Measurements from ENCODE around the gene ATXN2L.

Gene ATXN2L

GRCh38 chr16:28821874-28822519 lies 802 bp upstream of the ATXN2L start:
- Mint-ChIP-seq H3K27ac (peak overlapping the region; percentile 95), H3K36me3 (ENCODE audit: low read depth) (peaks cover 40% of the 10 kb centered on the region), H3K27me3 (ENCODE audit: low read depth, poor library complexity) (peaks cover 4% of the 10 kb centered on the region), H3K4me3 (peak overlapping the region; percentile 90), H3K4me1 (peaks cover 46% of the 10 kb centered on the region), H3K9me3 (no peaks in the 10 kb centered on the region)
- DNase-seq: no peak
- TF ChIP-seq CTCF (IDR thresholded peaks at IDR 0.05): no peak

GRCh38 chr16:28823291-28823872 lies 583 bp downstream of the ATXN2L start:
- Mint-ChIP-seq H3K27me3 (ENCODE audit: low read depth, poor library complexity) (peaks cover 4% of the 10 kb centered on the region), H3K27ac (no peak overlapping the region), H3K9me3 (no peaks in the 10 kb centered on the region), H3K4me1 (peaks cover 46% of the 10 kb centered on the region), H3K36me3 (ENCODE audit: low read depth) (peaks cover 54% of the 10 kb centered on the region), H3K4me3 (peak overlapping the region; percentile 99)
- TF ChIP-seq CTCF (IDR thresholded peaks at IDR 0.05): no peak
- peak; percentile 54 for DNase-seq

DNA sequence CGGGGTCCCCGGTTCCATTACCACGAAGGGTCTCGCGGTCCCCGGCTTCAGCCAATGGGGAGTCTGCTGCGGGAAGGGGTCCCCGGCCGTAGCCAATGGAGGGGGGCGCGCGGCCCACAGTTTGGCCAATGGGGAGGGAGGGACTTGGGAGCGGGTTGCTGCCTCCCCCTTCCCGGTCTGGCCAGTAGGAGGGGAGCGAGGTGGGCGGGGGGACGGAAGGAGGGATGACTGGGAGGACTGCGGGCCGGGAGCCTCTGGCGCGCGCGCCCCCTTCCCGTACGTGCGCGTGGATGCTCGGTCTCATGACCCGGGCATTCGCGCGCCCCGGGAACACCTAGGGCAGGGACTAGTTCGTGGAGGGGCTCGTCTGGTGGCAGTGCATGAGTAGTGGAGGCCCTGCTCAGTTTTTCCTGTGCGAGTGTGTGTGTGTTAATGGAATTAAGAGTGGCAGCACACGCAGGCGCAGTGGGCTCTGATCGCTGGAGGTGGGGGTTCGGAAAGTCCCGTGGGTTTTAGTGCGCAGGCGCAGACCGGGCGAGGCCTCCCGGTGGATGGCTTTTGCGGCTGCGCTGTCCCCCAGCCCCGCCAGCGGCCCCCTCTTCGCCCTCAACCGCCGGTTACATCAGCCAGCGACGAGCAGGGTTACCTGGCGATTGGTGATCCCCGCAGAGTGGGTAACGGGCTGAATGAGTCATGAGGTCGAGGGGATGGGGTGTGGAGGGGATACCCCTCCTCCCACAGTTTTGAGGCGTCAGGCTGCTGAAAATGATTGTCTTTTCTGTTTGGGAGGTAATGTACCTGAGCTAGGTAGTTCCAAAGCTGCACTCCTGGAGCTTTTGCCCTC lies 1.3 kb downstream of the ATXN2L start:
- Mint-ChIP-seq H3K4me1 (peaks cover 43% of the 10 kb centered on the region), H3K27me3 (ENCODE audit: low read depth, poor library complexity) (peaks cover 4% of the 10 kb centered on the region), H3K36me3 (ENCODE audit: low read depth) (peaks cover 53% of the 10 kb centered on the region), H3K9me3 (no peaks in the 10 kb centered on the region), H3K4me3 (peak overlapping the region; percentile 99), H3K27ac (peak overlapping the region; percentile 96)
- no peak for TF ChIP-seq CTCF (IDR thresholded peaks at IDR 0.05)
- peak; percentile 96 for DNase-seq

DNA sequence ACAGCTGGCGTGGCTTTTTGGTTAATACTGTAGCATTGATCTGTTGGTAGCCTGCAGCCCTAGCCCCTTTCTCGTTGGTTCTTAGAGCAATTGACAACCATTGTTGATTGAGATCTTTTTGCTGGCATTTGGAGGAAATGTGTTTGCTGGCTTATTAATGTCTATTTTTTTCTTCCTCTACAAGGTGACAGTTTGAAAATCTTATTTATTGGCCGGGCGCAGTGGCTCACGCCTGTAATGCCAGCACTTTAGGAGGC lies 1.8 kb downstream of the ATXN2L start:
- H3K9me3 Mint-ChIP-seq: no peaks in the 10 kb centered on the region
- no peak for TF ChIP-seq CTCF (IDR thresholded peaks at IDR 0.05)
- peaks cover 55% of the 10 kb centered on the region for H3K36me3 Mint-ChIP-seq (ENCODE audit: low read depth)
- H3K27ac Mint-ChIP-seq: peak overlapping the region; percentile 96
- no peak for DNase-seq
- peak overlapping the region; percentile 99 for H3K4me3 Mint-ChIP-seq
- H3K27me3 Mint-ChIP-seq (ENCODE audit: low read depth, poor library complexity): peaks cover 4% of the 10 kb centered on the region
- peaks cover 42% of the 10 kb centered on the region for H3K4me1 Mint-ChIP-seq

GRCh38 chr16:28826141-28826540 lies 3.3 kb downstream of the ATXN2L start:
- no peaks in the 10 kb centered on the region for H3K27me3 Mint-ChIP-seq (ENCODE audit: low read depth, poor library complexity)
- H3K4me1 Mint-ChIP-seq: peaks cover 37% of the 10 kb centered on the region
- no peak for DNase-seq

More at GRCh38 chr16:28826141-28826540, 3.3 kb downstream of the ATXN2L start:
- H3K9me3 Mint-ChIP-seq: no peaks in the 10 kb centered on the region
- H3K36me3 Mint-ChIP-seq (ENCODE audit: low read depth): peaks cover 56% of the 10 kb centered on the region
- H3K27ac Mint-ChIP-seq: peak overlapping the region; percentile 87
- TF ChIP-seq CTCF (IDR thresholded peaks at IDR 0.05): no peak
- H3K4me3 Mint-ChIP-seq: peak overlapping the region; percentile 99

Measured in nephron progenitor cell (in vitro differentiated cells).